ENCODE measurements around the gene FOXL1. TPM values are rescaled to one million over a fixed set of nuclear protein-coding genes. Genes with fewer than 3 reads are reported as not detected.

The FOXL1 gene
- total and polyA plus RNA-seq, 2 of the 13 experiments (the other 11 are each of a cell fraction or from before 2014, with no cell fraction given) = not detected

GRCh38 chr16:86554917-86555703 lies 23.2 kb upstream of the FOXL1 start, which contains the start of gene MTHFSD (continued):
- peak; percentile 83 for TF ChIP-seq SIN3B (IDR thresholded peaks at IDR 0.05; ENCODE audit: low read length)
- peak; percentile 71; the same call in 1 of the 2 replicates for TF ChIP-seq ZNF329 (CRISPR knock-in tag; IDR thresholded peaks at IDR 0.05; ENCODE audit: low read depth)
- TF ChIP-seq ZMAT3 (CRISPR knock-in tag; conservative IDR thresholded peaks at IDR 0.05) = peak; percentile 88
- TF ChIP-seq, protein P1, sequence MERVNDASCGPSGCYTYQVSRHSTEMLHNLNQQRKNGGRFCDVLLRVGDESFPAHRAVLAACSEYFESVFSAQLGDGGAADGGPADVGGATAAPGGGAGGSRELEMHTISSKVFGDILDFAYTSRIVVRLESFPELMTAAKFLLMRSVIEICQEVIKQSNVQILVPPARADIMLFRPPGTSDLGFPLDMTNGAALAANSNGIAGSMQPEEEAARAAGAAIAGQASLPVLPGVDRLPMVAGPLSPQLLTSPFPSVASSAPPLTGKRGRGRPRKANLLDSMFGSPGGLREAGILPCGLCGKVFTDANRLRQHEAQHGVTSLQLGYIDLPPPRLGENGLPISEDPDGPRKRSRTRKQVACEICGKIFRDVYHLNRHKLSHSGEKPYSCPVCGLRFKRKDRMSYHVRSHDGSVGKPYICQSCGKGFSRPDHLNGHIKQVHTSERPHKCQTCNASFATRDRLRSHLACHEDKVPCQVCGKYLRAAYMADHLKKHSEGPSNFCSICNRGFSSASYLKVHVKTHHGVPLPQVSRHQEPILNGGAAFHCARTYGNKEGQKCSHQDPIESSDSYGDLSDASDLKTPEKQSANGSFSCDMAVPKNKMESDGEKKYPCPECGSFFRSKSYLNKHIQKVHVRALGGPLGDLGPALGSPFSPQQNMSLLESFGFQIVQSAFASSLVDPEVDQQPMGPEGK (CRISPR knock-in tag; IDR thresholded peaks at IDR 0.05) = peak; percentile 97
- TF ChIP-seq TRIM22 (IDR thresholded peaks at IDR 0.05) = no peak
- TF ChIP-seq, protein P2, sequence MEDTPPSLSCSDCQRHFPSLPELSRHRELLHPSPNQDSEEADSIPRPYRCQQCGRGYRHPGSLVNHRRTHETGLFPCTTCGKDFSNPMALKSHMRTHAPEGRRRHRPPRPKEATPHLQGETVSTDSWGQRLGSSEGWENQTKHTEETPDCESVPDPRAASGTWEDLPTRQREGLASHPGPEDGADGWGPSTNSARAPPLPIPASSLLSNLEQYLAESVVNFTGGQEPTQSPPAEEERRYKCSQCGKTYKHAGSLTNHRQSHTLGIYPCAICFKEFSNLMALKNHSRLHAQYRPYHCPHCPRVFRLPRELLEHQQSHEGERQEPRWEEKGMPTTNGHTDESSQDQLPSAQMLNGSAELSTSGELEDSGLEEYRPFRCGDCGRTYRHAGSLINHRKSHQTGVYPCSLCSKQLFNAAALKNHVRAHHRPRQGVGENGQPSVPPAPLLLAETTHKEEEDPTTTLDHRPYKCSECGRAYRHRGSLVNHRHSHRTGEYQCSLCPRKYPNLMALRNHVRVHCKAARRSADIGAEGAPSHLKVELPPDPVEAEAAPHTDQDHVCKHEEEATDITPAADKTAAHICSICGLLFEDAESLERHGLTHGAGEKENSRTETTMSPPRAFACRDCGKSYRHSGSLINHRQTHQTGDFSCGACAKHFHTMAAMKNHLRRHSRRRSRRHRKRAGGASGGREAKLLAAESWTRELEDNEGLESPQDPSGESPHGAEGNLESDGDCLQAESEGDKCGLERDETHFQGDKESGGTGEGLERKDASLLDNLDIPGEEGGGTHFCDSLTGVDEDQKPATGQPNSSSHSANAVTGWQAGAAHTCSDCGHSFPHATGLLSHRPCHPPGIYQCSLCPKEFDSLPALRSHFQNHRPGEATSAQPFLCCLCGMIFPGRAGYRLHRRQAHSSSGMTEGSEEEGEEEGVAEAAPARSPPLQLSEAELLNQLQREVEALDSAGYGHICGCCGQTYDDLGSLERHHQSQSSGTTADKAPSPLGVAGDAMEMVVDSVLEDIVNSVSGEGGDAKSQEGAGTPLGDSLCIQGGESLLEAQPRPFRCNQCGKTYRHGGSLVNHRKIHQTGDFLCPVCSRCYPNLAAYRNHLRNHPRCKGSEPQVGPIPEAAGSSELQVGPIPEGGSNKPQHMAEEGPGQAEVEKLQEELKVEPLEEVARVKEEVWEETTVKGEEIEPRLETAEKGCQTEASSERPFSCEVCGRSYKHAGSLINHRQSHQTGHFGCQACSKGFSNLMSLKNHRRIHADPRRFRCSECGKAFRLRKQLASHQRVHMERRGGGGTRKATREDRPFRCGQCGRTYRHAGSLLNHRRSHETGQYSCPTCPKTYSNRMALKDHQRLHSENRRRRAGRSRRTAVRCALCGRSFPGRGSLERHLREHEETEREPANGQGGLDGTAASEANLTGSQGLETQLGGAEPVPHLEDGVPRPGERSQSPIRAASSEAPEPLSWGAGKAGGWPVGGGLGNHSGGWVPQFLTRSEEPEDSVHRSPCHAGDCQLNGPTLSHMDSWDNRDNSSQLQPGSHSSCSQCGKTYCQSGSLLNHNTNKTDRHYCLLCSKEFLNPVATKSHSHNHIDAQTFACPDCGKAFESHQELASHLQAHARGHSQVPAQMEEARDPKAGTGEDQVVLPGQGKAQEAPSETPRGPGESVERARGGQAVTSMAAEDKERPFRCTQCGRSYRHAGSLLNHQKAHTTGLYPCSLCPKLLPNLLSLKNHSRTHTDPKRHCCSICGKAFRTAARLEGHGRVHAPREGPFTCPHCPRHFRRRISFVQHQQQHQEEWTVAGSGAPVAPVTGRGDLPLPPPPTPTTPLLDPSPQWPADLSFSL (CRISPR knock-in tag; IDR thresholded peaks at IDR 0.05) = no peak
- TF ChIP-seq, protein P3, sequence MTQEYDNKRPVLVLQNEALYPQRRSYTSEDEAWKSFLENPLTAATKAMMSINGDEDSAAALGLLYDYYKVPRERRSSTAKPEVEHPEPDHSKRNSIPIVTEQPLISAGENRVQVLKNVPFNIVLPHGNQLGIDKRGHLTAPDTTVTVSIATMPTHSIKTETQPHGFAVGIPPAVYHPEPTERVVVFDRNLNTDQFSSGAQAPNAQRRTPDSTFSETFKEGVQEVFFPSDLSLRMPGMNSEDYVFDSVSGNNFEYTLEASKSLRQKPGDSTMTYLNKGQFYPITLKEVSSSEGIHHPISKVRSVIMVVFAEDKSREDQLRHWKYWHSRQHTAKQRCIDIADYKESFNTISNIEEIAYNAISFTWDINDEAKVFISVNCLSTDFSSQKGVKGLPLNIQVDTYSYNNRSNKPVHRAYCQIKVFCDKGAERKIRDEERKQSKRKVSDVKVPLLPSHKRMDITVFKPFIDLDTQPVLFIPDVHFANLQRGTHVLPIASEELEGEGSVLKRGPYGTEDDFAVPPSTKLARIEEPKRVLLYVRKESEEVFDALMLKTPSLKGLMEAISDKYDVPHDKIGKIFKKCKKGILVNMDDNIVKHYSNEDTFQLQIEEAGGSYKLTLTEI (CRISPR knock-in tag; conservative IDR thresholded peaks at IDR 0.05) = no peak
- peak; percentile 77; the same call in 1 of the 2 replicates for TF ChIP-seq SRF (IDR thresholded peaks at IDR 0.05; ENCODE audit: low read depth, low read length)
- TF ChIP-seq DBP (CRISPR knock-in tag; IDR thresholded peaks at IDR 0.05; ENCODE audit: not compliant biosample characterization) = no peak
- peak; percentile 97 for TF ChIP-seq KMT2B (CRISPR knock-in tag; IDR thresholded peaks at IDR 0.05)
- no peak for TF ChIP-seq PRPF4 (IDR thresholded peaks at IDR 0.05; ENCODE audit: low read depth, low read length, poor library complexity, severe bottlenecking)
- TF ChIP-seq SRSF1 (optimal IDR thresholded peaks at IDR 0.05; ENCODE audit: low read depth, low read length) = no peak
- no peak for TF ChIP-seq KDM4B (CRISPR knock-in tag; IDR thresholded peaks at IDR 0.05)
- TF ChIP-seq FOXC1 (CRISPR knock-in tag; IDR thresholded peaks at IDR 0.05; ENCODE audit: borderline replicate concordance) = peak; percentile 99
- no peak for TF ChIP-seq RORA (CRISPR knock-in tag; IDR thresholded peaks at IDR 0.05)
